Uterus (tissue), 4 donors: ENCODE results near the gene PTPRG. TPM values are rescaled to one million over a fixed set of nuclear protein-coding genes. Genes with fewer than 3 reads are reported as not detected.

Experiments
- DNase-seq, 2 donors: peaks; one replicate each; pipeline ENCODE4 v3.0.0-alpha.2; 2019 to 2020
- H3K27ac ChIP-seq, 2 donors: fragments of 200-600 bp; sonication (generic); 1 replicate in 1 of 2; 2 replicates in 1 of 2; pipeline ENCODE4 v1.5.1; 2016 to 2018
- H3K27me3 ChIP-seq, 2 donors: fragments of 200-600 bp; sonication (generic); one replicate each; pipeline ENCODE4 v1.5.1; 2018 to 2019; ENCODE audit warnings: control low read depth in 1 of 2
- H3K36me3 ChIP-seq, 2 donors: fragments of 200-600 bp; sonication (generic); one replicate each; pipeline ENCODE4 v1.5.1; 2019; ENCODE audit warnings: control low read depth in 1 of 2
- H3K4me1 ChIP-seq, 2 donors: fragments of 200-600 bp; sonication (generic); one replicate each; pipeline ENCODE4 v1.5.1; 2018 to 2019; ENCODE audit warnings: control low read depth in 1 of 2
- H3K4me3 ChIP-seq, 2 donors: fragments of 200-600 bp; sonication (generic); 1 replicate in 1 of 2; 2 replicates in 1 of 2; pipeline ENCODE4 v1.5.1; 2018 to 2019; ENCODE audit warnings: mild to moderate bottlenecking in 1 of 2
- H3K9me3 ChIP-seq, 2 donors: fragments of 200-600 bp; sonication (generic); one replicate each; pipeline ENCODE4 v1.5.1; 2019; ENCODE audit warnings: control low read depth in 1 of 2
- CTCF ChIP-seq, 4 experiments: fragments of 200-600 bp in 2 of 4; fragments of 450-650 bp in 2 of 4; sonication (generic) in 2 of 4; IDR thresholded peaks; one replicate each; pipeline ENCODE4 v1.5.1; 2016 to 2019; ENCODE audit warnings: antibody characterized with exemption in 4 of 4, mild to moderate bottlenecking in 2 of 4, moderate library complexity in 1 of 4
- POLR2A ChIP-seq, 2 donors: fragments of 450-650 bp; IDR thresholded peaks; one replicate each; pipeline ENCODE4 v1.6.1; 2016; ENCODE audit warnings: antibody characterized with exemption in 2 of 2, mild to moderate bottlenecking in 1 of 2, moderate library complexity in 1 of 2
- intact Hi-C: fragments of 100-400 bp; cut with DNase I; formaldehyde crosslinking; loops from one replicate; pipeline ENCODE4 v1.15.1; 2023; ENCODE audit warnings: low total_unique reads
- total RNA-seq, 4 donors: library from RNA; depleted of rRNA in 3 of 4; stranded (reverse); fragments of >200 nt in 3 of 4; gene quantifications; one replicate each; pipeline versions ENCODE4 v1.1.0 to v1.2.4, GENCODE V29; 2014 to 2023
- donor health status: DM: yes; HTN: yes; CAD: no.

Gene PTPRG
- total RNA-seq, 4 donors from 2014 or later, result 43.5 to 136 (median 62.6) TPM

- DNase-seq, result no peak
- Histone ChIP-seq H3K4me1 (no peaks in the 10 kb centered on the region), H3K9me3 (no peaks in the 10 kb centered on the region), H3K36me3 (no peaks in the 10 kb centered on the region), H3K27me3 (no peaks in the 10 kb centered on the region), H3K27ac (no peak overlapping the region), H3K4me3 (no peak overlapping the region)
- TF ChIP-seq POLR2A (IDR thresholded peaks at IDR 0.05), result no peak
- no peak for TF ChIP-seq CTCF (IDR thresholded peaks at IDR 0.05)
- intact Hi-C loops, result no loop called here
Observed at GRCh38 chr3:61944726-61945125, 383.4 kb downstream of the PTPRG start.

- Histone ChIP-seq H3K4me1 (no peaks in the 10 kb centered on the region), H3K4me3 (no peak overlapping the region), H3K36me3 (no peaks in the 10 kb centered on the region), H3K27ac (no peak overlapping the region), H3K27me3 (no peaks in the 10 kb centered on the region), H3K9me3 (no peaks in the 10 kb centered on the region)
- no peak for DNase-seq
- intact Hi-C loops, result no loop called here
- TF ChIP-seq CTCF (IDR thresholded peaks at IDR 0.05) (no peak), POLR2A (IDR thresholded peaks at IDR 0.05) (no peak)
Observed at GRCh38 chr3:61945657-61946056, 384.3 kb downstream of the PTPRG start.

- DNase-seq, result no peak
- H3K4me1 ChIP-seq, result no peaks in the 10 kb centered on the region
- H3K27me3 ChIP-seq, result no peaks in the 10 kb centered on the region
- H3K27ac ChIP-seq, result no peak overlapping the region
- no peak overlapping the region for H3K4me3 ChIP-seq
- no peaks in the 10 kb centered on the region for H3K9me3 ChIP-seq
- no peaks in the 10 kb centered on the region for H3K36me3 ChIP-seq
- intact Hi-C loops, result no loop called here
- TF ChIP-seq POLR2A (IDR thresholded peaks at IDR 0.05) (no peak), CTCF (IDR thresholded peaks at IDR 0.05) (no peak)
Observed at GRCh38 chr3:61946570-61947324, 385.4 kb downstream of the PTPRG start.

- no peaks in the 10 kb centered on the region for H3K4me1 ChIP-seq
- DNase-seq, result no peak
- no peak overlapping the region for H3K27ac ChIP-seq
- no peaks in the 10 kb centered on the region for H3K9me3 ChIP-seq
- no peaks in the 10 kb centered on the region for H3K27me3 ChIP-seq
- TF ChIP-seq POLR2A (IDR thresholded peaks at IDR 0.05) (no peak), CTCF (IDR thresholded peaks at IDR 0.05) (no peak)
- H3K4me3 ChIP-seq, result no peak overlapping the region
- intact Hi-C loops, result no loop called here
- H3K36me3 ChIP-seq, result no peaks in the 10 kb centered on the region
Observed at GRCh38 chr3:61947456-61947855, 386.1 kb downstream of the PTPRG start.

GRCh38 chr3:61948699-61949305 is 387.4 kb downstream of the PTPRG start:
- Histone ChIP-seq H3K27ac (no peak overlapping the region), H3K4me1 (no peaks in the 10 kb centered on the region), H3K9me3 (no peaks in the 10 kb centered on the region), H3K4me3 (no peak overlapping the region), H3K27me3 (no peaks in the 10 kb centered on the region), H3K36me3 (no peaks in the 10 kb centered on the region)
- TF ChIP-seq POLR2A (IDR thresholded peaks at IDR 0.05), result no peak
- TF ChIP-seq CTCF (IDR thresholded peaks at IDR 0.05), result no peak
- DNase-seq, result no peak
- intact Hi-C loops, result no loop called here
